ENCODE data around the gene TTLL12.

The TTLL12 gene

GRCh38 chr22:43208703-43209522 lies 22.0 kb upstream of the TTLL12 start:
- no peak for DNase-seq (ENCODE audit: extremely low read depth, low read depth)
- TF ChIP-seq, protein P1, sequence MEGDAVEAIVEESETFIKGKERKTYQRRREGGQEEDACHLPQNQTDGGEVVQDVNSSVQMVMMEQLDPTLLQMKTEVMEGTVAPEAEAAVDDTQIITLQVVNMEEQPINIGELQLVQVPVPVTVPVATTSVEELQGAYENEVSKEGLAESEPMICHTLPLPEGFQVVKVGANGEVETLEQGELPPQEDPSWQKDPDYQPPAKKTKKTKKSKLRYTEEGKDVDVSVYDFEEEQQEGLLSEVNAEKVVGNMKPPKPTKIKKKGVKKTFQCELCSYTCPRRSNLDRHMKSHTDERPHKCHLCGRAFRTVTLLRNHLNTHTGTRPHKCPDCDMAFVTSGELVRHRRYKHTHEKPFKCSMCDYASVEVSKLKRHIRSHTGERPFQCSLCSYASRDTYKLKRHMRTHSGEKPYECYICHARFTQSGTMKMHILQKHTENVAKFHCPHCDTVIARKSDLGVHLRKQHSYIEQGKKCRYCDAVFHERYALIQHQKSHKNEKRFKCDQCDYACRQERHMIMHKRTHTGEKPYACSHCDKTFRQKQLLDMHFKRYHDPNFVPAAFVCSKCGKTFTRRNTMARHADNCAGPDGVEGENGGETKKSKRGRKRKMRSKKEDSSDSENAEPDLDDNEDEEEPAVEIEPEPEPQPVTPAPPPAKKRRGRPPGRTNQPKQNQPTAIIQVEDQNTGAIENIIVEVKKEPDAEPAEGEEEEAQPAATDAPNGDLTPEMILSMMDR (IDR thresholded peaks at IDR 0.05; ENCODE audit: low read depth, low read length) = no peak

GRCh38 chr22:43207849-43208702 lies 21.1 kb upstream of the TTLL12 start:
- TF ChIP-seq, protein P1 (IDR thresholded peaks at IDR 0.05; ENCODE audit: low read depth, low read length) = no peak
- DNase-seq (ENCODE audit: extremely low read depth, low read depth) = no peak

DNA sequence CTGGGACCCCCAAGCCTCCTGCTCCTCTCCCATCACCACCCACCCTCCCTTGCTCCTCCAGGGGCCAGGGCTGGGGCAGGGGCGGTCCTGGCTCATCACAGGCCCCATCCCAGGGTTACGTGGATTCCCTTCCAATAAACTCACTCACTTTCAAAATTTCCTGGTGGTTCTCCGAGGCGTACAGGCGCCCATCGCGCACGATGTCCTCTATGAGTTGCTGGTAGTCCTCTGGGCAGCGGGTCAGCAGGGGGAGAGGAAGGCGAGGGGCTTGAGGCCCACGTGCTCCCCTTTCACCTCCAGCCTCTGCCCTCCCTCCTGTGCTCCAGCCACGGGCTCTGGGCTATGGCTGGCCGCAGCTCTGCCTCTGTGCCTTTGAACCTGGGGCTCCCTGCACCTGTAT lies 20.5 kb upstream of the TTLL12 start:
- DNase-seq (ENCODE audit: extremely low read depth, low read depth) = no peak
- TF ChIP-seq, protein P1 (IDR thresholded peaks at IDR 0.05; ENCODE audit: low read depth, low read length) = no peak

DNA sequence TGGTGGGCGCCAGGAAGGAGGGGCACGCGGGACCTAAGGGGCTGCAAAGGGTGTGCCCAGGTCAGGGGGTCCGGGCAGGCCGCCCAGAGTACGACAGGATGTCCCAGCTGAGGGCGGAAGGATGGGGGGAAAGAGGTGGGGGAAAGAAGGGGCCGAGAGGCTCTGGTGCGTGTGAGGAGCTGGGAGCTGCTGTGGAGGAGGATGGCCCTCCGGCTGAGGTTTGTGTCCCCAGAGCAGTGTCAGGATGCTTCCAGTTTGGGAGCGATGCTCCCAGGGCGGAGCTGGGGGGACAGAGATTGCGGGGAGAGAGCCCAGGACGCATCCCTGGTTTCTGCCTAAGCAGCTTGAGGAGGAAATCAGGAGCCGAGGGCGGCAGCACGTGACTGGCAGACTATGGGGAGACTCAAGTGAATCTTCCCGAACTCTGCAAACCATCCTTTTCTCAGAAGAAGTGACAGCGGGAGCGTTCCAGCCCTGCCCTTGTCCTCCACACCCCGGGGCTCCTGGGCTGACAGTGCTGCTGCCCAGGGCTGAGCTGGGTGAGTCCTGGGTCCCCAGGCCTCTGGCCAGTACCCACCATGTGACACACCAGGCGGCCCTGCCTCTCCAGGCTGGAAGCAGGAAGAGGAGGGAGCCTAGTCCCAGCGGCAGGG lies 19.7 kb upstream of the TTLL12 start:
- TF ChIP-seq, protein P1 (IDR thresholded peaks at IDR 0.05; ENCODE audit: low read depth, low read length) = no peak
- DNase-seq (ENCODE audit: extremely low read depth, low read depth) = no peak

DNA sequence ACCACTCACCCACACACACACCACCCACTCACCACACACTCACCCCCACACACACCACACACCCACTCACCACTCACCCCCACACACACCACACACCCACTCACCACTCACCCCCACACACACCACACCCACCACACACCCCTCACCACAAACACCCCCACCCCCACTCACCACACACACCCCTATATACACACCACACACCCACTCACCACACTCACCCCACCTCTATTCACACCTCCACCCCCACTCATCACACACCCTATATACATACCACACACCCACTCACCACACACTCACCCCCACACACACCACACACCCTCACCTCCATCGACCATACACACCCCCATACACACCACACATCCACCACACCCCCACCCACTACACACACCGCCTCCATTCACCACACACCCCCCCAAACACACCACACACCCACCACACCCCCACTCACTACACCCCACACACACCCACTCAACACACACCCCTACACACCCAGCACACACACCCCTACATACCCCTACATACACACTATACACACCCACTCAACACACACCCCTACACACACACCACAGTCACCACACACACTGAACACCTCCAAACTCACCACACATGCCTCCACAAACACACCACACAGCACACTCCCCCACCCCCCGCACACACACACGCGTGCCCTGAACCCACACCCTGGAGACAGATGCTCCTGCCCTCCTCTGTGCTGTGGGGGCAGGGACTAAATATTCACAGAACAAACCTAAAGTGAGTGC lies 19.0 kb upstream of the TTLL12 start:
- TF ChIP-seq, protein P1 (IDR thresholded peaks at IDR 0.05; ENCODE audit: low read depth, low read length) = no peak
- DNase-seq (ENCODE audit: extremely low read depth, low read depth) = no peak

GRCh38 chr22:43205261-43205691 lies 18.3 kb upstream of the TTLL12 start:
- DNase-seq (ENCODE audit: extremely low read depth, low read depth) = no peak
- TF ChIP-seq, protein P1 (IDR thresholded peaks at IDR 0.05; ENCODE audit: low read depth, low read length) = no peak

All from AG09319 (cell line).